Activated naive CD4-positive, alpha-beta T cell treated with anti-CD3 and anti-CD28 coated beads, Interleukin-2, amount 10 ng/mL, durations not matched to agents 7 days and 5 days (primary cell): ENCODE results near the gene SRPK2.

Experiments
- CTCF ChIA-PET: fragments of 350-600 bp; sonication (Branson Sonifier 250); formaldehyde crosslinking; loops from one replicate; lab custom pipeline; 2021; ENCODE audit warnings: antibody characterized with exemption; lab: Charles Lee
- DNase-seq: peaks from one replicate; pipeline ENCODE4 v3.0.0-alpha.2; 2020
- H3K27ac Mint-ChIP-seq: one replicate; pipeline ENCODE4 v1.8.0; 2021; ENCODE audit warnings: mild to moderate bottlenecking, moderate library complexity, mixed read lengths
- H3K27me3 Mint-ChIP-seq: one replicate; pipeline ENCODE4 v1.8.0; 2021; ENCODE audit warnings: mild to moderate bottlenecking, mixed read lengths
- H3K36me3 Mint-ChIP-seq: one replicate; pipeline ENCODE4 v1.8.0; 2021; ENCODE audit warnings: mixed read lengths
- H3K4me1 Mint-ChIP-seq: one replicate; pipeline ENCODE4 v1.8.0; 2021; ENCODE audit warnings: mixed read lengths
- H3K4me3 Mint-ChIP-seq: one replicate; pipeline ENCODE4 v1.8.0; 2021; ENCODE audit warnings: mild to moderate bottlenecking, moderate library complexity, mixed read lengths
- H3K9me3 Mint-ChIP-seq: one replicate; pipeline ENCODE4 v1.8.0; 2021; ENCODE audit warnings: mixed read lengths

Gene SRPK2

GRCh38 chr7:105106473-105106872, 282.2 kb downstream of the SRPK2 start:
- CTCF ChIA-PET = no interaction called here
- Mint-ChIP-seq H3K4me3 (no peak overlapping the region), H3K27me3 (no peaks in the 10 kb centered on the region), H3K9me3 (no peaks in the 10 kb centered on the region), H3K27ac (no peak overlapping the region), H3K36me3 (peaks cover 58% of the 10 kb centered on the region), H3K4me1 (peaks cover 2% of the 10 kb centered on the region)
- DNase-seq = no peak

- CTCF ChIA-PET = interaction anchor here (0.6 to 0.9 kb wide), 2 partner anchors 122 to 426 kb away, joined by 3 read pairs; no protein-coding TSS in a partner anchor
- DNase-seq = no peak
- Mint-ChIP-seq H3K4me1 (peaks cover 8% of the 10 kb centered on the region), H3K4me3 (no peak overlapping the region), H3K27ac (peak overlapping the region; percentile 65), H3K36me3 (peaks cover 57% of the 10 kb centered on the region), H3K9me3 (no peaks in the 10 kb centered on the region), H3K27me3 (no peaks in the 10 kb centered on the region)
Measured at GRCh38 chr7:105105579-105105978, 283.1 kb downstream of the SRPK2 start.

- Mint-ChIP-seq H3K36me3 (peaks cover 64% of the 10 kb centered on the region), H3K9me3 (no peaks in the 10 kb centered on the region), H3K4me1 (peaks cover 25% of the 10 kb centered on the region), H3K27me3 (no peaks in the 10 kb centered on the region), H3K27ac (peak overlapping the region; percentile 37), H3K4me3 (no peak overlapping the region)
- no peak for DNase-seq
- CTCF ChIA-PET = no interaction called here
Measured at GRCh38 chr7:105102557-105103352, 286.0 kb downstream of the SRPK2 start.

- H3K9me3 Mint-ChIP-seq = no peaks in the 10 kb centered on the region
- peaks cover 27% of the 10 kb centered on the region for H3K4me1 Mint-ChIP-seq
- no peaks in the 10 kb centered on the region for H3K27me3 Mint-ChIP-seq
- CTCF ChIA-PET = no interaction called here
- no peak overlapping the region for H3K27ac Mint-ChIP-seq
- DNase-seq = no peak
- H3K36me3 Mint-ChIP-seq = peaks cover 60% of the 10 kb centered on the region
- no peak overlapping the region for H3K4me3 Mint-ChIP-seq
Measured at GRCh38 chr7:105101864-105102263, 286.9 kb downstream of the SRPK2 start.

GRCh38 chr7:105098863-105099515, 289.7 kb downstream of the SRPK2 start:
- H3K36me3 Mint-ChIP-seq = peaks cover 55% of the 10 kb centered on the region
- CTCF ChIA-PET = interaction anchor here (0.6 to 1.3 kb wide), 3 partner anchors 10 to 433 kb away, joined by 3 to 6 read pairs (median 3); partner anchors contain the start of gene RINT1
- H3K4me3 Mint-ChIP-seq = no peak overlapping the region

GRCh38 chr7:105097619-105098018, 291.1 kb downstream of the SRPK2 start:
- Mint-ChIP-seq H3K4me1 (peaks cover 27% of the 10 kb centered on the region), H3K27ac (no peak overlapping the region), H3K9me3 (no peaks in the 10 kb centered on the region), H3K36me3 (peaks cover 55% of the 10 kb centered on the region), H3K27me3 (no peaks in the 10 kb centered on the region), H3K4me3 (no peak overlapping the region)
- CTCF ChIA-PET = interaction anchor here (1.9 kb wide), 1 partner anchor 116 kb away, joined by 5 read pairs; no protein-coding TSS in a partner anchor
- no peak for DNase-seq

More at GRCh38 chr7:105098863-105099515, 289.7 kb downstream of the SRPK2 start:
- Mint-ChIP-seq H3K4me1 (peaks cover 27% of the 10 kb centered on the region), H3K27ac (no peak overlapping the region), H3K9me3 (no peaks in the 10 kb centered on the region), H3K27me3 (no peaks in the 10 kb centered on the region)
- DNase-seq = no peak

- CTCF ChIA-PET = interaction anchor here (1.9 kb wide), 1 partner anchor 115 kb away, joined by 5 read pairs; no protein-coding TSS in a partner anchor
- Mint-ChIP-seq H3K36me3 (peaks cover 58% of the 10 kb centered on the region), H3K4me1 (peaks cover 24% of the 10 kb centered on the region)
Measured at GRCh38 chr7:105096306-105096705, 292.4 kb downstream of the SRPK2 start.

GRCh38 chr7:105094966-105095365, 293.8 kb downstream of the SRPK2 start:
- no peak for DNase-seq
- Mint-ChIP-seq H3K27me3 (no peaks in the 10 kb centered on the region), H3K36me3 (peaks cover 52% of the 10 kb centered on the region), H3K9me3 (no peaks in the 10 kb centered on the region), H3K4me3 (no peak overlapping the region), H3K27ac (no peak overlapping the region), H3K4me1 (peaks cover 15% of the 10 kb centered on the region)
- CTCF ChIA-PET = no interaction called here

More at GRCh38 chr7:105096306-105096705, 292.4 kb downstream of the SRPK2 start:
- H3K27me3 Mint-ChIP-seq = no peaks in the 10 kb centered on the region
- no peak for DNase-seq
- no peak overlapping the region for H3K4me3 Mint-ChIP-seq
- H3K9me3 Mint-ChIP-seq = no peaks in the 10 kb centered on the region
- H3K27ac Mint-ChIP-seq = peak overlapping the region; percentile 19

- H3K9me3 Mint-ChIP-seq = no peaks in the 10 kb centered on the region
- no peaks in the 10 kb centered on the region for H3K4me1 Mint-ChIP-seq
- H3K36me3 Mint-ChIP-seq = peaks cover 42% of the 10 kb centered on the region
Measured at GRCh38 chr7:105088456-105088855, 300.3 kb downstream of the SRPK2 start.

GRCh38 chr7:105087981-105088380, 300.7 kb downstream of the SRPK2 start:
- no peak overlapping the region for H3K4me3 Mint-ChIP-seq
- peak overlapping the region; percentile 64 for H3K27ac Mint-ChIP-seq
- CTCF ChIA-PET = no interaction called here
- H3K27me3 Mint-ChIP-seq = no peaks in the 10 kb centered on the region
- H3K36me3 Mint-ChIP-seq = peaks cover 43% of the 10 kb centered on the region
- no peaks in the 10 kb centered on the region for H3K9me3 Mint-ChIP-seq
- H3K4me1 Mint-ChIP-seq = no peaks in the 10 kb centered on the region
- no peak for DNase-seq

More at GRCh38 chr7:105088456-105088855, 300.3 kb downstream of the SRPK2 start:
- no peaks in the 10 kb centered on the region for H3K27me3 Mint-ChIP-seq
- CTCF ChIA-PET = interaction anchor here (0.7 kb wide), 1 partner anchor 11 kb away, joined by 3 read pairs; no protein-coding TSS in a partner anchor
- peak overlapping the region; percentile 60 for H3K27ac Mint-ChIP-seq
- no peak for DNase-seq
- no peak overlapping the region for H3K4me3 Mint-ChIP-seq

- Mint-ChIP-seq H3K27ac (no peak overlapping the region), H3K4me3 (no peak overlapping the region), H3K9me3 (no peaks in the 10 kb centered on the region), H3K4me1 (no peaks in the 10 kb centered on the region), H3K36me3 (peaks cover 43% of the 10 kb centered on the region), H3K27me3 (no peaks in the 10 kb centered on the region)
- DNase-seq = no peak
- CTCF ChIA-PET = no interaction called here
Measured at GRCh38 chr7:105086850-105087249, 301.9 kb downstream of the SRPK2 start.

GRCh38 chr7:105084581-105084980, 304.1 kb downstream of the SRPK2 start:
- Mint-ChIP-seq H3K36me3 (peaks cover 48% of the 10 kb centered on the region), H3K4me3 (no peak overlapping the region), H3K27me3 (no peaks in the 10 kb centered on the region), H3K4me1 (no peaks in the 10 kb centered on the region), H3K9me3 (no peaks in the 10 kb centered on the region), H3K27ac (no peak overlapping the region)
- CTCF ChIA-PET = no interaction called here
- no peak for DNase-seq

- H3K9me3 Mint-ChIP-seq = no peaks in the 10 kb centered on the region
- CTCF ChIA-PET = no interaction called here
- peaks cover 66% of the 10 kb centered on the region for H3K36me3 Mint-ChIP-seq
- no peaks in the 10 kb centered on the region for H3K27me3 Mint-ChIP-seq
- DNase-seq = no peak
- no peak overlapping the region for H3K4me3 Mint-ChIP-seq
- no peak overlapping the region for H3K27ac Mint-ChIP-seq
- H3K4me1 Mint-ChIP-seq = no peaks in the 10 kb centered on the region
Measured at GRCh38 chr7:105079348-105079747, 309.4 kb downstream of the SRPK2 start.

GRCh38 chr7:105073143-105073542, 315.6 kb downstream of the SRPK2 start:
- H3K4me1 Mint-ChIP-seq = peaks cover 2% of the 10 kb centered on the region
- H3K4me3 Mint-ChIP-seq = no peak overlapping the region
- DNase-seq = no peak
- no peaks in the 10 kb centered on the region for H3K9me3 Mint-ChIP-seq
- no peak overlapping the region for H3K27ac Mint-ChIP-seq
- CTCF ChIA-PET = interaction anchor here (2.5 kb wide), 1 partner anchor 92 kb away, joined by 6 read pairs; no protein-coding TSS in a partner anchor
- H3K27me3 Mint-ChIP-seq = no peaks in the 10 kb centered on the region
- H3K36me3 Mint-ChIP-seq = peaks cover 67% of the 10 kb centered on the region
